Right atrium auricular region (tissue), 2 donors: Measurements from ENCODE around the gene EVA1A. TPM values are rescaled to one million over a fixed set of nuclear protein-coding genes. Genes with fewer than 3 reads are reported as not detected.
"Not testable (repeated sequence)": the region's sequence is repeated elsewhere in the genome, so short reads cannot be mapped to it uniquely, and the experiment has no call there.

Source experiments
- DNase-seq: peaks from one replicate; pipeline ENCODE4 v3.0.0-alpha.2; 2019; ENCODE audit warnings: low spot score
- H3K27ac ChIP-seq, 2 donors: fragments of 200-600 bp; sonication (generic); 1 replicate in 1 of 2; 2 replicates in 1 of 2; pipeline ENCODE4 v1.5.1; 2016 to 2019
- H3K27me3 ChIP-seq, 2 donors: fragments of 200-600 bp; sonication (generic); one replicate each; pipeline versions ENCODE4 v1.5.1 to v1.6.0; 2017 to 2019
- H3K36me3 ChIP-seq: fragments of 200-600 bp; sonication (generic); one replicate; pipeline ENCODE4 v1.5.1; 2016
- H3K4me1 ChIP-seq, 2 donors: fragments of 200-600 bp; sonication (generic); one replicate each; pipeline versions ENCODE4 v1.5.1 to v1.6.0; 2017 to 2019
- H3K4me3 ChIP-seq, 2 donors: fragments of 200-600 bp; sonication (generic); 1 replicate in 1 of 2; 2 replicates in 1 of 2; pipeline ENCODE4 v1.5.1; 2017 to 2019; ENCODE audit warnings: mild to moderate bottlenecking in 1 of 2, moderate library complexity in 1 of 2
- H3K9me3 ChIP-seq, 2 donors: fragments of 200-600 bp; sonication (generic); one replicate each; pipeline ENCODE4 v1.5.1; 2019
- total RNA-seq, 2 donors: library from RNA; depleted of rRNA; stranded (reverse); fragments of >200 nt; gene quantifications; one replicate each; pipeline ENCODE4 v1.1.0, GENCODE V29; 2016
- TF ChIP-seq, protein P1 (sequence below), 2 donors: fragments of 200-600 bp; sonication (generic); IDR thresholded peaks; one replicate each; pipeline ENCODE4 v1.5.1; 2019; ENCODE audit warnings: antibody characterized with exemption in 2 of 2

Gene EVA1A
- total RNA-seq, 2 donors from 2014 or later, result 0.47 to 1.2 TPM

DNA sequence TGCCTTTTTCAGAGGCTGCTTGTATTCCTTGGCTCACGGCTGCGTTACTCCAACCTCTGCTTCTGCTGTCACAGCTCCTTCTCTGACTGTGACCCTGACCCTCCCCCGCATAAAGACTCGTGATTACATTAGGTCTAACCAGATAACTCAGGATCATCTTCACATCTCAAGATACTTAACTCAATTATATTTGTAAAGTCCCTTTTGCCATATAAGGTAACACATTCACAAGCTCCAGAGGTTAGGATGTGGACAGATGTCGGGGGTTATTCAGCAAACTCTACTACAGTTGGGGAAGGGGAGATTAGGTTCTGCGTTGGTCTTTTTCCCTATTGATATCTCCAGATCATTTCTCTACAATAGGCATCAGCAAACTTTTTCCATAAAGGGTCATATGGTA lies 76.9 kb downstream of the EVA1A start:
- Histone ChIP-seq H3K36me3 (no peaks in the 10 kb centered on the region), H3K27me3 (no peaks in the 10 kb centered on the region), H3K4me1 (no peaks in the 10 kb centered on the region), H3K27ac (no peak overlapping the region), H3K4me3 (no peak overlapping the region), H3K9me3 (no peaks in the 10 kb centered on the region)
- DNase-seq, result no peak
- TF ChIP-seq, protein P1, sequence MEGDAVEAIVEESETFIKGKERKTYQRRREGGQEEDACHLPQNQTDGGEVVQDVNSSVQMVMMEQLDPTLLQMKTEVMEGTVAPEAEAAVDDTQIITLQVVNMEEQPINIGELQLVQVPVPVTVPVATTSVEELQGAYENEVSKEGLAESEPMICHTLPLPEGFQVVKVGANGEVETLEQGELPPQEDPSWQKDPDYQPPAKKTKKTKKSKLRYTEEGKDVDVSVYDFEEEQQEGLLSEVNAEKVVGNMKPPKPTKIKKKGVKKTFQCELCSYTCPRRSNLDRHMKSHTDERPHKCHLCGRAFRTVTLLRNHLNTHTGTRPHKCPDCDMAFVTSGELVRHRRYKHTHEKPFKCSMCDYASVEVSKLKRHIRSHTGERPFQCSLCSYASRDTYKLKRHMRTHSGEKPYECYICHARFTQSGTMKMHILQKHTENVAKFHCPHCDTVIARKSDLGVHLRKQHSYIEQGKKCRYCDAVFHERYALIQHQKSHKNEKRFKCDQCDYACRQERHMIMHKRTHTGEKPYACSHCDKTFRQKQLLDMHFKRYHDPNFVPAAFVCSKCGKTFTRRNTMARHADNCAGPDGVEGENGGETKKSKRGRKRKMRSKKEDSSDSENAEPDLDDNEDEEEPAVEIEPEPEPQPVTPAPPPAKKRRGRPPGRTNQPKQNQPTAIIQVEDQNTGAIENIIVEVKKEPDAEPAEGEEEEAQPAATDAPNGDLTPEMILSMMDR (IDR thresholded peaks at IDR 0.05), result no peak

DNA sequence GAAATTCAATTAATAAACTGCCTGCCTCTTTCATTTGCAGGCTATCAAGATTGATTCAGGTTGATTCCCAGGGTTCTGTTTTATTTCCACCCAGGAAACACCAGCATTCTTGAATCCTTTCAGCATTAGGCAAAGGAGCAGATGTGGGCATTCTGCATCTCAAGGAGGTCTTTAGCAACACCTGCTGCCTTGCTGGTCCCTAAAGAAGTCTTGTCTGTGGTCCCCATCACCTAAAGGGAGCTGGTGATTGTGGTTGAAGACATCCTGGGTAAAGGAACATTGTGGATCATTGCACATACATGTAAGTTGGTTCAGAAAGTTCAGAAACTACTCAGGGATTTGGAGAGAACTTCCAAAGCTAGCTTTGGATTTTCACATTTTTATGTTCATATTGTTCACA lies 78.3 kb downstream of the EVA1A start:
- Histone ChIP-seq H3K4me1 (no peaks in the 10 kb centered on the region), H3K27me3 (no peaks in the 10 kb centered on the region), H3K36me3 (no peaks in the 10 kb centered on the region), H3K9me3 (no peaks in the 10 kb centered on the region), H3K27ac (no peak overlapping the region), H3K4me3 (no peak overlapping the region)
- TF ChIP-seq, protein P1 (IDR thresholded peaks at IDR 0.05), result no peak
- no peak for DNase-seq

DNA sequence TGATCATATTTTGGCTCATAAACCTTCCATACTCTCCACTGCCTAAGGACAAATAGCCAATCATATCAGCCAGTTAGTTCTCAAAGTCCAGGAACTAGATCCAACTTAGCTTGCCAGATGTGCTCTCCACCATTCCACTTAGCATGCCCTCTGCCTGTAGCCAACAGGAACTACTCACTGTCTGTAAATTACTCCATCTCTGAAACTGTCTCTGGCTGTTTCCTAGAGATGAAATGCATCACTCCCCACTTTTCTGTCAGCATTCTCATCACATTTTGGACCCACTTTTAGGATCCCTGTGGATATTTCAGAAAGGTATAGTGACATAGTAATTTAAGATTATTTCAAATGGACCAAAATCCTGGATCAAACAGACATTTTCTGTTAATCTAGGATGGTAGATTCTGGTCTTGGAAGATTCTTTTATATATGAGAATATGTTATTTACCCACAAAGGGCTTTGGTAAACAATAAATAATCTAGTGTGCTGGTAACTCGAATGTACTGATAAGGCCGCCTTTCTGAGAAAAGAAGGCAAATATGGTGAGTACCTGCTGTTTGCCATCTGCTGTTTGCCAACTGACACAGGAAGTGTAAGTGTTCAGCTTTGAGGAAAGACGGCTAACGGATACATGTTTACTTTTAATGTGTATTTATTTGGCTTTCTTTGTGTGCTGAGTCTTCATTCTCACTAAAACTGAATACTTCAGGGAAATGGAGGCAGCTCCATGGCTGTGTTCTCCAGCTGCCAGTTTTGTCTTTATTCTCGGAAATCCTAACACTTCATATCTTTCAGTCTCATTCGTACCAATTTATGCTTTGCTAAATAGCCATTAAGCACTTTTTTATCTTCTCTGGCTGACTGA lies 79.5 kb downstream of the EVA1A start:
- Histone ChIP-seq H3K4me3 (no peak overlapping the region), H3K4me1 (no peaks in the 10 kb centered on the region), H3K27ac (no peak overlapping the region), H3K9me3 (no peaks in the 10 kb centered on the region), H3K27me3 (no peaks in the 10 kb centered on the region), H3K36me3 (no peaks in the 10 kb centered on the region)
- DNase-seq, result no peak
- TF ChIP-seq, protein P1 (IDR thresholded peaks at IDR 0.05), result no peak

GRCh38 chr2:75477696-75478095 lies 83.0 kb downstream of the EVA1A start:
- not testable (repeated sequence) for H3K36me3 ChIP-seq, H3K9me3 ChIP-seq, DNase-seq, H3K27ac ChIP-seq, H3K27me3 ChIP-seq, H3K4me1 ChIP-seq, H3K4me3 ChIP-seq

- Histone ChIP-seq H3K4me1 (no peaks in the 10 kb centered on the region), H3K36me3 (no peaks in the 10 kb centered on the region), H3K9me3 (no peaks in the 10 kb centered on the region), H3K4me3 (no peak overlapping the region), H3K27me3 (no peaks in the 10 kb centered on the region), H3K27ac (no peak overlapping the region)
- TF ChIP-seq, protein P1 (IDR thresholded peaks at IDR 0.05), result no peak
- DNase-seq, result no peak
Measured at GRCh38 chr2:75476761-75477160, 84.0 kb downstream of the EVA1A start.

GRCh38 chr2:75475976-75476375 lies 84.8 kb downstream of the EVA1A start:
- Histone ChIP-seq H3K9me3 (no peaks in the 10 kb centered on the region), H3K27me3 (no peaks in the 10 kb centered on the region), H3K4me3 (no peak overlapping the region), H3K27ac (no peak overlapping the region), H3K4me1 (no peaks in the 10 kb centered on the region), H3K36me3 (no peaks in the 10 kb centered on the region)
- no peak for DNase-seq
- TF ChIP-seq, protein P1 (IDR thresholded peaks at IDR 0.05), result no peak
